ENCODE measurements around the gene POTEH.
"Not testable (repeated sequence)": the region's sequence is repeated elsewhere in the genome, so short reads cannot be mapped to it uniquely, and the experiment has no call there.

Gene POTEH

GRCh38 chr22:15689749-15690125 is at the start of gene POTEH:
POTEH (plus strand) TSS chr22:15690026; CDS start chr22:15690078, 52 bp downstream.
- DNase-seq = not testable (repeated sequence)

DNA sequence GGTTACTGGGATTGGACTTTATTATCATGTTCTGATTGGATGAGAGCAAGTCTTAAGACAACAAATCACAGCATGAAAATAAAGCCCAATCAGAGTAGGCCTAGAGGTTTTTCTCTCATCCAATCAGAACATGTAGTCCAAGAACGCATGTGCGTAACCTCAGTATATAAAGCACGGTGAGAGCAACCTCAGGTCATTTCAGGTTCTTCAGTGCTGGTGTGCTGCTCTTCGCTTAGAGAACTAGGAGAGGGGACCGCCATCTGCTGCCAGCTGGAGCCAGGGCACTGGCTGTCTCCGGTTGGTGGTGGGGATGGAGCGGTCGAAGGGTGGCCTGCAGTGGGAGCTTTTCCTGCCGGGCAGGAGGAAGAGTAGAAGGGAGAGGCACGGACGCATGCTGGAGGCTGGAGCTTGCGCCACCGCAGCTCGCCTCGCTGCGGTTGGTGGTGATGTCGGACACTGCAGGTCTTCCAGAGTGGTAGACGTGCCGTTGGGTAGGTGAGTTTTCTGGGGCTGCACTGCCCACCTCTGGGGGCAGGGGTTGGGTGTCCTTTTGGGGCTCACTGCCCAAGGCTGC is 47.5 kb upstream of the POTEH start:
- DNase-seq = not testable (repeated sequence)

- not testable (repeated sequence) for DNase-seq
Observed at GRCh38 chr22:15651954-15652353, 37.9 kb upstream of the POTEH start.

GRCh38 chr22:15652738-15653137 is 37.1 kb upstream of the POTEH start:
- not testable (repeated sequence) for DNase-seq

GRCh38 chr22:15653241-15653640 is 36.6 kb upstream of the POTEH start:
- not testable (repeated sequence) for DNase-seq

GRCh38 chr22:15661102-15661501 is 28.7 kb upstream of the POTEH start:
- DNase-seq = not testable (repeated sequence)

- not testable (repeated sequence) for DNase-seq
Observed at GRCh38 chr22:15664682-15665081, 25.1 kb upstream of the POTEH start.

GRCh38 chr22:15665478-15665877 is 24.3 kb upstream of the POTEH start:
- not testable (repeated sequence) for DNase-seq

DNA sequence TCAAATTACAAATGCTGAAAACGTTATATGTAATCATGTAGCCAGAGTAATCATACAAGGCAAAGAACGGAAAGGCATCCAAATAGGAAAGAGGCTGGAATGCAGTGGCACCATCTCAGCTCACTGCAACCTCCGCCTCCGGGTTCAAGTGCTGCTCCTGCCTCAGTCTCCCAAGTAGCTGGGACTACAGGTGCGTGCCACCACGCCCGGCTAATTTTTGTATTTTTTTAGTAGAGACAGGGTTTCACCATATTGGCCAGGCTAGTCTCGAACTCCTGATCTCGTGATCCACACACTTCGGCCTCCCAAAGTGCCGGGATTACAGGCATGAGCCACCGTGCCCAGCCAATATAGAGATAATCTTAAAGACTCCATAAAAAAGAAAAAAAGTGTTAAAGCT is 20.4 kb upstream of the POTEH start:
- DNase-seq = not testable (repeated sequence)

DNA sequence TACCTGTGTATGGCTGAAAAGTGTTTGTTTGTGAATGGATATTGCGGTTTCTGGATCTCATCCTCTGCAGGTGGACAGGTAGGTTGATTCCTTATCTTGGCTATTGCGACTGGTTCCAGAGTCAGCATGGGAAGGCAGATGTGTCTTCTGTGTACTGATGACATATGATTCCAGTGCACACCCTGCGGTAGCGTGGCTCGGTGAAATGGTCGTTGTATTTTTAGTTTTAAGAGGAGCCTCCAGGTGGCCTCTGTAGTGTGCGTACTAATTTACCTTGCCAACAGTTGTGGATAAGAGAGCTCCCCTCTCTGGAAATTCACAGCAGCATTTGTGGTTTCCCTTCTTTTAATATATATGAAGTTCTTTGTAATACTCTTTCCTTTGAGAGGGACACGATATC is 10.1 kb upstream of the POTEH start:
- not testable (repeated sequence) for DNase-seq

DNA sequence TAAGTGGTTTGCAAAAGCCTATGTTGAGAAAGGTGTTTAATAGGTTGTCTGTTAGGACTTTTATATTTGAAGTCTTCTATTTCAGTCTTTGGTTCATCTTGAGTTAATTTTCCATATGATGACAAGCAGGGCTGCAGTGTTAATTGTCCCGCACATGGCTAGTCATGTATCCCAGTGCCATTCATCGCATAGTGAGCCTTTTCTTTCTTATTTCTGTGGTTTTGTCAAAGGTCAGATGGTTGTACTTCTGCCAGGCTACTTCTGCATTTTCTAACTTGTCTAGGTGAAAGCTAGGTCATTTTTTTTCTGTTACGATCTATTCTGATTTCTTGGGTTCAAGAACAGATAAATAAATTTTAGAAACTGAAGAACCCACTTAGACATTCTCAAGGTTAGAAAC is 5.7 kb upstream of the POTEH start:
- DNase-seq = not testable (repeated sequence)

DNA sequence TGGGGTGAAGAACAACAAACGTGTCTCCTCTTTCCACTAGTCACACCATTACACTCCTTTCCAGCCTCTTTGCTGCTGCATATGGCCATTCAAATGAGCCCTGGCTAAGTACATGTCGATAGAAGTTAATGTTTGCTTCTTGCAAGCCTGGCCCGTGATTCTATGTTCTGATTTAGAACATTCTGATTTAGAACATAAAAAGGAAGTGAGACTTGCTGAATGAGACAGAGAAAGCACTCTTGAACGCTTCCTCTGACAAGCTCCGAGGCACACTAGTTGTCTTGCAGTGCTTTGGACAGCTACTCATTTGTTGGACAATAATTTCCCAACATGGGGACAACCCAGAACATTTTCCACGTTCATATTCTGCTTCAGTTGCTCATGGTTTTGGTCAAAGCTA is 5.1 kb upstream of the POTEH start:
- DNase-seq = not testable (repeated sequence)

DNA sequence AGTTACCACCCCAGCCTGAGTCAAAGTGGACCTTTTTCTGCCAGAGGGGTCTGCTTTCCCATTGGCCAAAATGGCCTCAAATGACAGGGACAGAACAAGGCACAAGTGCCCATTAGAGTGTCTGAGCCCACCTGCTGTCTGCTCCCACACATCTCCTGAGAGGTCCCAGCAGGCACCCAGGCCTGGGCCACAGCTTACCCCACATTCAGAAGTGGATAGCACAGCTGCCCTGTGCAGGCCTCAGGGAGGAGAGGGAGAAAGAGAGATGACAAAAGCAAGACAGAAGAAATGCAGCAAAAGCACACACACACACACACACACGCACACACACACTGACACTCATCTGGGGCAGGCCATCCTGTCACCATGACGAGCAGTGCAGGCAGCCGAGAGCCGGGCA is 4.2 kb upstream of the POTEH start:
- not testable (repeated sequence) for DNase-seq

DNA sequence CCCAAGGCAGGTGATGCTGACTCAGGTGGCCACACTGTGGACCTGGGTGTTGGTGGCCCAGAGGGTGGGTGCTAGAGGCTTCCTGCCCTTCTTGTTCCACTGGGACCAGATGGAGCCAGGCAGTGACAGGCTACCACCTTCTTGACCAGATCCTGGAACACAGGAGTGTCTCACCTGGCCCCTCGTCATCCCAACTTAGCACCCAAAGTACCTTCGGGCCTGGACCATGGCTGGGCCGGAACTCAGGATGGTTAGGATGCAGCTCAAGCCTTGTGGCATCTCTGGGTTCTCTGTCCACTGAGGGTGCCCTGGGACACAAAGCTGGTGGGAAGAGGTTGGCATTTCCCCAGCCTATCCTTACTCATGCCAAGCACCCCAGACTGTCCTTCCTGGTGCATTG is 2.7 kb upstream of the POTEH start:
- DNase-seq = not testable (repeated sequence)

DNA sequence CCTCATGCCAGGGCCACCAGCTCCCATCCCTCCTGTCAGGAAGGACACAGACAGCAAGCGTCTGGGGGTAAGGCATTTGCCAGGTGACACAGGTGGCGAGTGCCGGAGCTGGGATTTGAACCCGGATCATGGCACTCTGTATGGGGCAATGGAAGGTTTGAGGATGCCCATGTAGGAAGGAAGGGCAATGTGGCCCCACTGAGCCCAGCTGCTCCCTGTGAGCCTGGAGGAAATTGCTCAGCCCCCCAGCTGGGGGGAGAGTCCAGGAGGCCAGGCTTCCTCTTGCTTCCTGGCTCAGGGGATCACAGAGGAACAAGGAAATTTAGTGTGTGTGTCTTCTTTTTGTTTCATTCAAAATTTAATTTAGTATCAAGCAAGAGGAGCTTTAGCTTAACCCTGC is 2.1 kb upstream of the POTEH start:
- DNase-seq = not testable (repeated sequence)

DNA sequence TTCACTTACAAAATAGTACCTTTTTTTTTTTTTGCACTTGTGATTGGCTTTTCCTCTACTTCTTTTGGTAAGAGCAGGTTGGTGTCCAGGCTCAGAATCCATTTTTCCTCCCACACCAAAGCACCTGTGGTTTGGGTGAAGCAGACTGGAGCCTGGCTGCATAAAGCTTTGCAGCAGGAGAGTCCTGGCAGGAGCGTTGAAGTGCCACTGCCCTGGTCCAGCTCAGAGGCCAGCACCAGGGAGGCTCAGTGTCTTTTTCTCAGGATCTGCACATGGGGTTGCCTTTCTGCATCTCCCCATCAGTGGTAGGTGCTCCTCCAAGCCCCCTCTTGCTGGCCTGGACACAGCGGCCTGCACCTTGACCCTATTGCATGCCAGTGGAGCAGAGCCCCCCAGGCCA is 1.7 kb upstream of the POTEH start:
- not testable (repeated sequence) for DNase-seq

GRCh38 chr22:15689012-15689748 is 646 bp upstream of the POTEH start:
- not testable (repeated sequence) for DNase-seq

DNA sequence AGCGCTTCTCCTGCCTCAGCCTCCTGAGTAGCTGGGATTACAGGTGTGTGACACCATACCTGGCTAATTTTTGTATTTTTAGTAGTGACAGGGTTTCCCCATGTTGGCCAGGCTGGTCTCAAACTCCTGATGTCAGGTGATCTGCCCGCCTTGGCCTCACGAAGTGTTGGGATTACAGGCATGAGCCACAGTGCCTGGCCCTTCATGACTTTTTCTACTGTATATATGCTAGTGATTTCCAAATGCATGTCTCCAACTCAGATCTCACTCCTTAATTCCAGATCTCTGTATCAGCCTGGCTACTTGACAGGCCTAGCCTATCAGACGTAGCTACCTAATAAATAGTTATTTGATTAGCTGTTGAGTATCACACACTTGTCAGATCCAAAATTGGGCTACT is 23.8 kb downstream of the POTEH start:
- not testable (repeated sequence) for DNase-seq

- DNase-seq = not testable (repeated sequence)
Observed at GRCh38 chr22:15714125-15714524, 24.3 kb downstream of the POTEH start.

- not testable (repeated sequence) for DNase-seq
Observed at GRCh38 chr22:15721884-15722283, 32.1 kb downstream of the POTEH start.

DNA sequence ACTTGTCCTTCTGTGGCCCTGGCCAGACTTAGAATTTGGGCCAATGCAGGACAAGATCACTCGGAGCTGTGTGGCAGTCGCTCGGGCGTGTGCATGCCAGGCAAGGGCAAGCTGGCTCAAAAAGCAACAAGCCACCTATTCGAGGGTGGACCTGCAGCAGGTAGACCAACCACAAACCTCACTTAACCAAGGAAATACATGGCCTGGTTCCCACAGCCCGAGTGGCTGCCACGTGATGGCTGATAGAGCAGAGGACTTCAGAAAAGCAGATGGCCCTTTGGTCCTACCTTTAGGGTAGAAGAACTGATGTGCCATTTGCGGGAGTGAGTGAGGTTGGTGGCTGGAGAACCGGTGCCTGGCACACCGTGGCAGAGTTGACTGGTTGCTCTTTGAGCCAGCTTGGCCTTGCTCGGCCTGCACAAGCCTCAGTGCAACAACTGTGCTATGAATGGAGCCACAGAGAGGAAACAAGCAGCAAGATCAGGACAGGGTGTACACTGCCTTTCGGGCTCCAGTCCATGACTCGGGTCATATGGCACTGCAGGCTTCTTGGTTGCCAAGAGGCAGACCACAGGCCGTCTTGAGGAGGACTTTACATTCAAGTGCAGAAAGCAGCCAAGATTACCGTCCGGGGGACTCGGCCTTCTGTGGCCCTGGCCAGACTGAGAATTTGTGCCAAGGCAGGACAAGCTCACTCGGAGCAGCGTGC is 39.5 kb downstream of the POTEH start:
- DNase-seq = not testable (repeated sequence)

- DNase-seq = not testable (repeated sequence)
Observed at GRCh38 chr22:15731023-15731422, 41.2 kb downstream of the POTEH start.

DNA sequence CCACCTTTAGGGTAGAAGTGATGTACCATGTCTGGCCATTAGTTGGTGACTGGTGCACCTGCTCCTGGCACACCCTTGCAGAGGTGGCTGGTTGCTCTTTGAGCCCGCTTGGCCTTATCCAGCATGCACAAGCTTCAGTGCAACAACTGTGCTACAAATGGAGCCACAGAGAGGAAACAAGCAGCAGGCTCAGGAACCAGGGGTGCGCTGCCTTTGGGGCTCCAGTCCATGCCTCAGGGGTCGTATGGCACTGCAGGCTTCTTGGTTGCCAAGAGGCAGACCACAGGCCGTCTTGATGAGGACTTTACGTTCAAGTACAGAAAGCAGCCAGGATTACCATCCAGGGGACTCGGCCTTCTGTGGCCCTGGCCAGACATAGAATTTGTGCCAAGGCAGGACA is 44.6 kb downstream of the POTEH start:
- DNase-seq = not testable (repeated sequence)
